Fibroblast of skin of right biceps (primary cell): ENCODE results near the gene PIF1.

Experiments
- DNase-seq: peaks from one replicate; pipeline ENCODE4 v3.0.0-alpha.2; 2013

PIF1 gene

DNA sequence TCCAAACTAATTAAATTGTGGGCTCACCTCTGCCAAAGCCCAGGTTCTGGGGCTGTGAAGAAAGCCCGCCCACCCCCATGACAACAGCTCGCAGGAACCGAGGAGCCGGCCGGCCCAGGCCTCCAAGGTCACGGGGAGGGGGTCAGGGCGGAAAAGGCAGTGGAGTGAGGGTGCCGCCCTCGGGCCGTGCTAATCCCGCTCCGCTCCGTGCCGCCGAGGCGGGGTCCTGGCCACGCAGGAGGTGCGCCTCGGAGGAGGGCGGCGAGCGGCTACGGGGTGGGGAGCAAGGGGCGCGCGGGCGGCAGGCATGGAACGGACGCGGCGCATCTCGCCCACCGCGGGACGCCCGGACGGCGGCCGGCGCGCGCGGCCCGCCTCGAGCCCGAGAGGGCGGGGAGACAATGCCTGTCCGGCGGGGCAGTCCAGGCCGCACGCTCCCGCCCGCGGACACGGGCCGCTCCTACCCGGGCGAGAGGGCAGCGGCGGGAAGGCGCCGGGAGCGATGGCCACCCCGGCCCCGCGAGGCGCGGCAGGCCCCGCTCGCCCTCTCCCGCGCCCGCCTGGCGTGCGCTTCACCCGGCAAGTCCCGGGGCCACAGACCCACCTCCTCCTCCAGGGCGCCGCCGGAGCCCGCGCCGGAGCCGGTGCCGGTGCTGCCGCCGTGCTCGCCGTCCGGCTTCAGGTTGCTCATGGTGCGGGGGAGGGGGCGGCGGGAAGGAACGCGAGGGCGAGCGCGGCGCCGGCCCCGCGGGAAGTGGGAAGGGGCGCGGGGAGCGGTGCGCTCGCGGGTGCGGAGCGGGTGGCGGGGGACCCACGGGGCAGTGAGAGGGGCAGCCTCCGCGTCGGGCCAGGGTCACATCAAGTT, 50.6 kb downstream of the PIF1 start:
- DNase-seq = no peak

DNA sequence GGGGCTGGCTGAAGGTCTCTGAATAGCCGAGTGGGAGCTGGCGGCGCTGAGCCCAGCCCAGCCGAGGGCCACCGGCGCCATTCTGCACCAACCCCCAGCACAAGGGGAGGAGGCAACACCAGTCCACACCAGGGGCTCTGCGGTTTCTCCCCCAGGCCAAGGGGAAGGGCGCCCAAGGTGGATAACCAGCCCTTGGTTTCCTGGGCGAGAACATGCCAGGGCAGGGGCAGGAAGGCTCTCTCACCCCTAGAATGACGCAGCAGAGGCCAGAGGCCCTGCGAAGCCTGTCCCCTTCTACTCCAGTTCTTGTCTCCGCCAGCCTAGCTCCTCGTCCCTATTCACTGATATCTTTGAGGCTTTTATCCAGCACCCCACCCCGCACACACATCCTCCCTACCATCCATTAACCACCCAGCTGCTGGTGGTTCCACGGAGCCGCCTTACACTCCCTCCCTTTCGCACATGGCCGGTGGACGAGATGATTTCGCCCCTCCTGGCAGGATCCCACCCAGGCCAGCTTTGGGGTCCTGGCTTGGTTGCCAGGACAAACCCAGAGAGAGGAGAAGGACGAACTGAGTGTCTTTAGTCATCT, 51.3 kb downstream of the PIF1 start:
- no peak for DNase-seq

DNA sequence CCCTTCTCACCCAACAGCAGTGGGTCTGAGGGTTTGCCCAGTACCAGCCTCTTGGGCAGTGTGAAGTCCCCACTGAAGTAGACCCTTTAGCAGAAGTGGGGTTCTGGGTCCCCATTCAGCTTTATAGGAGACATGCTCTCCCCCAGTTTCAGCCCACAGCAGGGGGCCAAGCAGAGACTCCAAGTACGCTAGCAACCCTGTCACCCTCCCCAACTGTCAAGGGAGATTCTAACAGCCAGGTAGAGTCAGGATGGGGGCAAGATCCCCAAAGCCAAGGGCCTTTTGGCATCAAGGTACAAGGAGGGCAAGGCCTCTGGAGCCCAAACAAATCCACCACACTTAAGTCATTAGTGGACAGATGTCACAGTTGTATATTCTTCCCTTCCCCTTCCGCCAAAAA, 51.8 kb downstream of the PIF1 start:
- DNase-seq = no peak

DNA sequence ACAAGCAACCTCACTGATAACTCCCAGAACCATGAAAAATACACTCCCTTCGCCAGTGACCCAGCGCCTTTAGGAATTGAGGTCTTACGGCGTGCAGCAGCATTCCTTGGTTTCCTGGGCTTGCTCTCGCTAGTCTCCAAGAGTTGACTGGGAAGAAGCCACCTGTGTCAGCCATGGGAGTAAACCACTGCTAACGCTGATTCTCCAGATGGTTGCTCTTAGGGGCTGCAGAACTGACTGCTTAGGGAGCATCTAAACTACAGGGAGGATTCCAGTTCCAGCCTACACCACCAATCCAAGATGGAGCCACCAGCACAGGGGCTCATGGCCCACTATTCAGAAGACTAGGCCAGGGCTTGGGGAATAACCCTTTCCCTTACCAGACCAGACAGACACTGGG, 52.5 kb downstream of the PIF1 start:
- no peak for DNase-seq

DNA sequence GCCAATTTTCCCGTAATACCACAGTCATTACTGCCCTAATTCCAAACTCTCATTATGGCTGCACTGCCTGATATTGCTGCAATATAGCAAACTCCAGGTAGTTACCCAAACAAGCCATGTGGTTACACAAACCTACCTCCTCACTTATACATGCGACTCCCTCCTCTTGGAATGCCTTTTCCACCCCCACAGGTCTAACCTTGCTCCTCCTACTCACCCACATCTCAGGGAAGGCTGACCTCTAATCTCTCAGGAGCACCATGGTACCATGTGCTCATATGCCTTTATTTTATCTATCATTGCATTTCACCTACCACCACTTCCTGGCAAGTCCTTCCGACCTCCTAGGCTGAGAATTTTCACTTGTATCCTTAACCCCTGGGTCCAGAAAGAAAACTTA, 53.0 kb downstream of the PIF1 start:
- DNase-seq = no peak

DNA sequence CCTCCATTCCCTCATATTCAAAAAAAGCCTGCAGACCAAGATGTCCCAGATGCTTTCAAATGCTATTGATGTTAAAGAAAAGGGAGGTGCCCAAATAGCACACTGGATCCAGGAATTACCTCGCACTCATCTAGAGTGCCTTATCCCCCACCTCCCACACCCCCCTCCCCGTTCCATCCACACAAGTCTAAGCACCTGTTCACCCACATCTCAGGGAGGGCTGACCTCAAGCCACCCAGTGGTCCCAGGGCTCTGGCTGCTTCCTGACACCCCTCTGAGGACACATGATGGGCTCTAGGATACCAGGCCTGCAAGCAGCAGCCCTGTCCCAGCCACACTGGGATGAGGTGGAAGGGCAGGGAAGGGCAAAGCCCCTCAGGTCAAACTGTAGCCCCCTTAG, 54.8 kb downstream of the PIF1 start:
- DNase-seq = no peak

DNA sequence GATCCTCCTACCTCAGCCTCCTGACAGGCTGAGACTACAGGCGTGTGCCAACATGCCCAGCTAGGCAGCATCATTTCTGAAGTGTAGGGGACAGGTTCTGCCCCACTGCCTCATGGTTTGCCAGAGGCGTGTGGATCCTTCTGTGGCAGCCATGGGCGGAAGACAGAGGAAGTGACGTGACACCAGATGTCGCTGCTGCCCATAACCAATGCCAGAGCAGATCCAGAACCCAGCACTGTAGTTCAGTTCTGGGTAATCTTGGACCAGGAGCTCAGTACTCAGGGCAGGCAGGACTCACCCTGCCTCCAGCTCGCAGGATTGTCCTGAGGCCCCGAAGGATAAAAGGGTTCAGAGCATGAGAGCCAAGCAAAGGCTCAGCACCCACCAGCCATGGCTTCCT, 58.2 kb downstream of the PIF1 start:
- no peak for DNase-seq

DNA sequence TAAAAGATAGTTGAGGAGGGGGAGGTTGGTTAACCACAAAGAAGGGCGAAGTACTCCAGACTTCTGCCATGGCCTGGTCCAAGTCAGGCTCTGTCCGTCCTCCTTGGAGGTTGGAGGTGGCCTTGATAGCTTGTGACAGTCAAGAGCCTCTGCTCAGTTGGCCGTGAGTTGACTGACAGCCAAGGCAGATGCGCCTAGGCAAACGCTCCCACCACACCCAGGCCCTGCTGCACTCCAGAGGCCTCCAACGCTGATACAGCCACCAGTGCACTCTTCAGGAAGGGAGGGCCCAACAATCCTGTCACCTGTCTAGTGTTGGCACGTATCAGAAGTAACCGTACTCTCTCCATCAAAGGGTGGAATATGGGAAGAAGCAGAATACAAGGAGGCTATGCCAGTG, 59.4 kb downstream of the PIF1 start:
- DNase-seq = no peak
